Upper lobe of left lung (tissue), 6 donors: ENCODE results near the gene RASA3. TPM values are rescaled to one million over a fixed set of nuclear protein-coding genes. Genes with fewer than 3 reads are reported as not detected.

Experiments
- ATAC-seq, 2 donors: fragments of 200-7000 bp; cut with Tn5 transposase; one replicate each; pipeline ENCODE4 v1.9.1; 2022; ENCODE audit warnings: mild to moderate bottlenecking in 2 of 2, moderate library complexity in 2 of 2; ENCODE audit not compliant: low FRiP score in 2 of 2
- DNase-seq, 2 donors: peaks; one replicate each; pipeline ENCODE4 v3.0.0-alpha.2; 2019 to 2020
- H3K27ac ChIP-seq, 4 donors: fragments of 200-600 bp; sonication (generic); one replicate each; pipeline ENCODE4 v1.5.1; 2016 to 2019
- H3K27me3 ChIP-seq, 4 donors: fragments of 200-600 bp; sonication (generic); one replicate each; pipeline ENCODE4 v1.5.1; 2017 to 2019
- H3K36me3 ChIP-seq, 4 donors: fragments of 200-600 bp; sonication (generic); one replicate each; pipeline ENCODE4 v1.5.1; 2016 to 2019
- H3K4me1 ChIP-seq, 4 donors: fragments of 200-600 bp; sonication (generic); one replicate each; pipeline ENCODE4 v1.5.1; 2018 to 2019
- H3K4me3 ChIP-seq, 4 donors: fragments of 200-600 bp; sonication (generic); one replicate each; pipeline ENCODE4 v1.5.1; 2017 to 2019; ENCODE audit warnings: mild to moderate bottlenecking in 2 of 4, moderate library complexity in 1 of 4
- H3K9me3 ChIP-seq, 4 donors: fragments of 200-600 bp; sonication (generic); one replicate each; pipeline ENCODE4 v1.5.1; 2018 to 2019
- EP300 ChIP-seq, 4 donors: sonication (generic); formaldehyde crosslinking; IDR thresholded peaks; one replicate each; pipeline ENCODE4 v1.5.1; 2017; ENCODE audit warnings: antibody characterized with exemption in 4 of 4, control low read depth in 2 of 4
- POLR2A ChIP-seq, 4 donors: fragments of 450-650 bp; IDR thresholded peaks; one replicate each; pipeline ENCODE4 v1.5.1; 2016 to 2017; ENCODE audit warnings: antibody characterized with exemption in 4 of 4, mild to moderate bottlenecking in 2 of 4
- POLR2AphosphoS5 ChIP-seq, 2 donors: sonication (generic); formaldehyde crosslinking; IDR thresholded peaks; one replicate each; pipeline ENCODE4 v1.5.1; 2017; ENCODE audit warnings: antibody characterized with exemption in 2 of 2
- WGBS, 2 donors: methylation state at CpG; one replicate each; pipeline ENCODE4 v1.1.5; 2017 to 2018; 5-methylcytosine and 5-hydroxymethylcytosine counted together
- total RNA-seq, 6 donors: library from RNA; depleted of rRNA in 4 of 6; stranded (reverse); fragments of >200 nt in 4 of 6; gene quantifications; one replicate each; pipeline versions ENCODE4 v1.1.0 to v1.2.1, GENCODE V29; 2016 to 2021
- TF ChIP-seq, protein P1 (sequence below), 6 experiments: fragments of 450-650 bp in 4 of 6; fragments of 200-600 bp in 2 of 6; sonication (generic) in 2 of 6; IDR thresholded peaks; one replicate each; pipeline ENCODE4 v1.5.1; 2016 to 2019; ENCODE audit warnings: antibody characterized with exemption in 6 of 6
- donor health status: DM: no; HTN: no; CAD: no; lungs with moderate emphysema.
- donor health status: DM: no; HTN: yes; CAD: no; lungs with severe emphysema.

Gene RASA3
- total RNA-seq, 6 donors from 2014 or later = 11.4 to 52.4 (median 18.4) TPM

DNA sequence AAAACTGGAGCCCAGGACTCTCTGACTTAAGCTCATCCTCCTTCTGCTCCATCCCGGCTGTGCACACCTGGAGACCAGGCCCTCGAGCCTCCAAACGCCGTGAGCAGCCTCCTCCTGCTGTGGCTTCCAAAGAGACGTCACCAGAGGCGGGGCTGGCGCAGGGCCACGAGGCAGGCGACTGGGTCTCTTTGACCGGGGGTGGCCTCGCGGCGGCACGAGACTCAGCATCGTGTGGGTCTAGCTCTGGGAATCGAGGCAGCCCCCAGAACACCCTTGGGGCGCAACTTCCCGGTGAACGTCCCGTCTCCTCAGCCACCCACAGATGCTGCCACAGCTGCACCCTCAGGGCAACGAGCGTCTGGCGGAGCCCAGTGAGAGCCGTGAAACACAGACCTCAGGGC is 22.8 kb downstream of the RASA3 start:
- no peaks in the 10 kb centered on the region for H3K27me3 ChIP-seq
- peak; percentile 21 to 87 for DNase-seq
- peak overlapping the region in 3 of 4 donors; percentile 1 to 48 (median 21) for H3K27ac ChIP-seq
- ATAC-seq = no peak
- no peaks in the 10 kb centered on the region for H3K36me3 ChIP-seq
- TF ChIP-seq, protein P1, sequence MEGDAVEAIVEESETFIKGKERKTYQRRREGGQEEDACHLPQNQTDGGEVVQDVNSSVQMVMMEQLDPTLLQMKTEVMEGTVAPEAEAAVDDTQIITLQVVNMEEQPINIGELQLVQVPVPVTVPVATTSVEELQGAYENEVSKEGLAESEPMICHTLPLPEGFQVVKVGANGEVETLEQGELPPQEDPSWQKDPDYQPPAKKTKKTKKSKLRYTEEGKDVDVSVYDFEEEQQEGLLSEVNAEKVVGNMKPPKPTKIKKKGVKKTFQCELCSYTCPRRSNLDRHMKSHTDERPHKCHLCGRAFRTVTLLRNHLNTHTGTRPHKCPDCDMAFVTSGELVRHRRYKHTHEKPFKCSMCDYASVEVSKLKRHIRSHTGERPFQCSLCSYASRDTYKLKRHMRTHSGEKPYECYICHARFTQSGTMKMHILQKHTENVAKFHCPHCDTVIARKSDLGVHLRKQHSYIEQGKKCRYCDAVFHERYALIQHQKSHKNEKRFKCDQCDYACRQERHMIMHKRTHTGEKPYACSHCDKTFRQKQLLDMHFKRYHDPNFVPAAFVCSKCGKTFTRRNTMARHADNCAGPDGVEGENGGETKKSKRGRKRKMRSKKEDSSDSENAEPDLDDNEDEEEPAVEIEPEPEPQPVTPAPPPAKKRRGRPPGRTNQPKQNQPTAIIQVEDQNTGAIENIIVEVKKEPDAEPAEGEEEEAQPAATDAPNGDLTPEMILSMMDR (IDR thresholded peaks at IDR 0.05) = no peak
- TF ChIP-seq POLR2A (IDR thresholded peaks at IDR 0.05) (no peak), POLR2AphosphoS5 (IDR thresholded peaks at IDR 0.05) (no peak)
- H3K9me3 ChIP-seq = no peaks in the 10 kb centered on the region
- H3K4me3 ChIP-seq = no peak overlapping the region
- peaks cover 14 to 25% (median 18%) of the 10 kb centered on the region in 4 donors for H3K4me1 ChIP-seq
- WGBS, 2 donors = 82 to 87% methylated on average over 8 to 23 of the region's 24 CpGs

DNA sequence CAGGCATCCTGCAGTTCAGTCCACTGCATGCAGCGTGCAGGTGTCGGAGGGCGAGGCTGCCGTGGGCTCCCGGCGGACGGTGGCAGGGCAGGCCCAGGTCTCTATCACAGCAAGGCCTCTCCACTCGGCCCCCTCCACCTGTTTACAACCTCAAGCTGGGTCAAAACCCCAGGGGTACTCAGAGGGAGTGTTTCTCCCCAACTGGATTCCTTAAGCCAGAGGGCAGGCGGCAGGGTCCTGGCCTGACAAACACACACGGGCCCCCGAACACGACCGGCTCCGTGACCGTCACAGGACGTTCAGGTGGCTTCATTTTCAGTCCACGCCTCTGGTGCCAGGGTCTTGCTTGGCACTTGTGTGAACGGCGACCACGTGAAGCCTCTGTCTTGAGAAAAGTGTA is 23.5 kb downstream of the RASA3 start:
- H3K27me3 ChIP-seq = no peaks in the 10 kb centered on the region
- no peaks in the 10 kb centered on the region for H3K36me3 ChIP-seq
- 88 to 89% methylated on average over 17 to 20 of the region's 20 CpGs for WGBS, 2 donors
- DNase-seq (peak; percentile 17 to 60), ATAC-seq (no peak)
- peaks cover 10 to 20% (median 17%) of the 10 kb centered on the region in 4 donors for H3K4me1 ChIP-seq
- H3K4me3 ChIP-seq = no peak overlapping the region
- H3K27ac ChIP-seq = peak overlapping the region in 1 of 4 donors; percentile 1
- no peaks in the 10 kb centered on the region for H3K9me3 ChIP-seq
- TF ChIP-seq EP300 (IDR thresholded peaks at IDR 0.05) (no peak), POLR2AphosphoS5 (IDR thresholded peaks at IDR 0.05) (no peak), POLR2A (IDR thresholded peaks at IDR 0.05) (no peak)
- TF ChIP-seq, protein P1 (IDR thresholded peaks at IDR 0.05) = no peak

DNA sequence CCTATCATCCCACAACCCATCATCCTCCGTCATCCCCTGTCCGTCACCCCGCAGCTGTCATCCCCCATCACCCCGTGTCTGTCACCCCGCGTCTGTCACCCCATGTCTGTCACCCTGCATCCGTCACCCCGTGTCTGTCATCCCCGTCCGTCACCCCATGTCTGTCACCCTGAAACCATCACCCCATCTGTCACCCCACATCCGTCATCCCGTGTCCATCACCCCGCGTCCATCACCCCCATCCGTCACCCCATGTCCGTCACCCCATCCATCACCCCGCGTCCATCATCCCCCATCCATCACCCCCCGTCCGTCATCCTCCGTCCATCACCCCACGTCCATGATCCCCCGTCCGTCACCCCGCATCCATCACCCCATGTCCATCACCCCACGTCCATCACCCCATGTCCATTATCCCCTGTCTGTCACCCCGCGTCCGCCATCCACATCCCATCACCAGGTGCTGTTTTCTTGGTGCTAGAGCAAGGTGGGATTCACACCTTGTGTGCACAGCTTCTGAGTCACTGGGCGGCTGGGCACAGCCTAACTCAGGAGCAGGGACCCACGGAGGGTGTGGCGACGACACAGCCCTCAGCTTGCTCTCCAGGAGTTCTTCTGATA is 24.2 kb downstream of the RASA3 start:
- Histone ChIP-seq H3K27me3 (no peaks in the 10 kb centered on the region), H3K4me3 (no peak overlapping the region), H3K4me1 (peaks cover 10 to 20% (median 17%) of the 10 kb centered on the region in 4 donors), H3K9me3 (no peaks in the 10 kb centered on the region), H3K27ac (peak overlapping the region in 1 of 4 donors; percentile 4), H3K36me3 (no peaks in the 10 kb centered on the region)
- TF ChIP-seq POLR2A (IDR thresholded peaks at IDR 0.05) (no peak), POLR2AphosphoS5 (IDR thresholded peaks at IDR 0.05) (no peak), EP300 (IDR thresholded peaks at IDR 0.05) (no peak)
- TF ChIP-seq, protein P1 (IDR thresholded peaks at IDR 0.05) = no peak
- no peak for ATAC-seq
- DNase-seq = peak in 1 of 2 donors; percentile 11
- WGBS, 2 donors = 84 to 90% methylated on average over 31 to 32 of the region's 33 CpGs

DNA sequence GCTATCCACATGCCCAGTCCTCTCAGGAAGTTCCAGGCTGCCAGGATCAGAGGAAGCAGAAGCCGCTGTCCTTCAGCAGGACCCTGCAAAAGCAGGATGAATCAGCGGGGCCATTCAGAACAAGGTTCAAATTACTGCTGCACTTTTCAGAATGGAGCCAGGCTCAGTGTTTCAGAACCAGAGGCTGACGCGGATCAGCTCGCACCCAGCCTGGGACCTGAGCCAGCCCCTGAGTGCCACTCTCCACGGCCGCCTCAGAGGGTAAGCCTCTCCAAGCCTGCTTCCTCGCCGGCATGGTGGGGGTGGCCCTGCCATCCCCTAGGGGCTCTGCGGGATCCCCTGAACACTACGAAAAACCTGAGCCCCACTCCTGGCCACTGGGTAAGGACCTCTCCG is 24.7 kb downstream of the RASA3 start:
- TF ChIP-seq, protein P1 (IDR thresholded peaks at IDR 0.05) = no peak
- TF ChIP-seq EP300 (IDR thresholded peaks at IDR 0.05) (no peak), POLR2A (IDR thresholded peaks at IDR 0.05) (no peak), POLR2AphosphoS5 (IDR thresholded peaks at IDR 0.05) (no peak)
- Histone ChIP-seq H3K27me3 (no peaks in the 10 kb centered on the region), H3K9me3 (no peaks in the 10 kb centered on the region), H3K27ac (peak overlapping the region in 2 of 4 donors; percentile 4 to 26), H3K36me3 (no peaks in the 10 kb centered on the region), H3K4me1 (peaks cover 10 to 23% (median 17%) of the 10 kb centered on the region in 4 donors), H3K4me3 (no peak overlapping the region)
- ATAC-seq (no peak), DNase-seq (peak; percentile 22 to 88)
- 58 to 88% methylated on average over 3 to 12 of the region's 12 CpGs for whole genome bisulfite sequencing, 2 donors
